NCI-H146 treated with DMSO at 0.1 percent for 48 hours (cell line): ENCODE measurements around the gene SNRK.

ENCODE experiments used
- DNase-seq: peaks from one replicate; lab custom pipeline; 2025; ENCODE audit not compliant: unreplicated experiment; lab: John Stamatoyannopoulos, UW

The SNRK gene

DNA sequence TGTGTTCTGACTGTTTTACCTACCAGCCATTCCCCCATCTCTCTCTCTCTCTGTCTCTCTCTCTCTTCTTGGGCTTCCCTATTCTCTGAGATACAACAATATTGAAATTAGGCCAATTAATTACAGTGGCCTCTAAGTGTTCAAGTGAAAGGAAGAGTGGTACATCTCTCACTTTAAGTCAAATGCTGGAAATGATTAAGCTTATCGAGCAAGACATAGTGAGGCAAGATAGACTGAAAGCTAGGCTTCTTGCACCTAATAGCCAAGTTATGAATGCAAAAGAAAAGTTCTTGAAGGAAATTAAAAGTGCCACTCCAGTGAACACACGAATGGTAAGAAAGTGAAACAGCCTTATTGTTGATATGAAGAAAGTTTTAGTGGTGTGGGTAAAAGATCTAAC, 21.3 kb downstream of the SNRK start:
- DNase-seq: no peak

DNA sequence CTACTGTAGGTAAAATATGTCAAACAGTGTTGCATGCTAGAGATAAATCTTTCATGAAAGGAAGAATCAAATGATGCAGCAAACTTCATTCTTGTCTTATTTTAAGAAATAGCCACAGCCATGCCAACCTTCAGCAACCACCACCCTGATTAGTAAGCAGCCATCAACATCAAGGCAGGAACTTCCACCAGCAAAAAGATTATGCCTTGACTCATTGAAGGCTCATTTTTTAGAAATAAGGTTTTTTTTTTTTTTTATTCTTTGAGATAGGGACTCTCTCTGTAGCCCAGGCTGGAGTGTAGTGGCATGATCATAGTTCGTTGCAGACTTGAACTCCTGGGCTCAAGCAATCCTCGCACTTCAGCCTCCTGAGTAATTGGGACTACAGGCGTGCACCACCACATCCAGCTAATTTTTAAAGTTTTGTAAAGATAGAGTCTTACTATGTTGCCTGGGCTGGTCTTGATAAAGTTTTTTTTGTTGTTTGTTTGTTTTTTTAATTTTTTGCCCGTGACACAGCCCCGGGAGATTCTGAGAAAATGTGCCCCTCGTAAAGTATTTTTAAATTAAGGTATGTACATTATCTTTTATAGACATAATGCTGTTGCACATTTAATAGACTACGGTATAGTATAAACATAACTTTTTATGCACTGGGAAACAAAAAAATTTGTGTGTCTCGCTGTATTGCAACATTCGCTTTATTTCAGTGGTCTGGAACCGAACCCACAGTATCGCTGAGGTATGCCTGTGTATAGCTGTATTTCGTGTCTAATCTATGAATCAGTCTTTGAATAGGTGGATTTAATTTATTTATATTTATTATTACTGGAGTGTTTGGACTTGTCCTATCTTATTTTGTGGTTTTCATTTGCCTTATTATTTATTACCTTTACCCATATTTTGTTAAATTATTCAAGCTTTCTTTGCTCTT, 23.3 kb downstream of the SNRK start:
- no peak for DNase-seq

DNA sequence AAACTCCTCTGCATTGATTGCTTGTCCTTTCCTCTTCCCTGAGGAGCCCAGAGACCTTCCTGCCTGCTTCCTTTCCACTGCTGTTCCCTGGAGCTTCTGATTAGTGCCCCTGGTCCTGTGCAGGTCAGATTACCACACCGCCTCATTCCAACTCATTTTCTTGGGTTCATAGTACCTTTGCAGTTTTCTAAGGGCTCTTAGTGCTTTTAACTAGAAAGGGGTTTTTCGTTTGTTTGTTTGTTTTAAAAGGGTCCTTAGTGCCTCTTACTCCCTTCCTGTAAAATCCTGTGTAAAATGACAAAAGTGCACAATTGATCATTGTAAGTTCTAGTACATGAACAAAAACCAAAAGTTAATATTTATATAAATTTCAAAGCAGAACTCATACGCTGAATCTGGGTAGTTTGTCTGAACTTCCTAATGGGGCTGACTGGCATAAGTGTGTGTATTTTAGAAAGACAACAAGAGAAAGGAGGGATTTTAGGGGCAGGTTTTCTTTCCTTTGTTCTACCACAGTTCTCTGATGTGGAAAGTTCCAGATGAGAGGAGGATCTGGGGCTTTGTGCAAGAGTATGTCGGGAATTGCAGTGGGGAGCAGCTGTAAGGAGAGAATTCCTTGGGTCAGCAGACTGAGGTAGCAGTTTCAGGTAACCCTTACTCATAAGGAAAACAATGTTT, 30.6 kb downstream of the SNRK start:
- DNase-seq: no peak

DNA sequence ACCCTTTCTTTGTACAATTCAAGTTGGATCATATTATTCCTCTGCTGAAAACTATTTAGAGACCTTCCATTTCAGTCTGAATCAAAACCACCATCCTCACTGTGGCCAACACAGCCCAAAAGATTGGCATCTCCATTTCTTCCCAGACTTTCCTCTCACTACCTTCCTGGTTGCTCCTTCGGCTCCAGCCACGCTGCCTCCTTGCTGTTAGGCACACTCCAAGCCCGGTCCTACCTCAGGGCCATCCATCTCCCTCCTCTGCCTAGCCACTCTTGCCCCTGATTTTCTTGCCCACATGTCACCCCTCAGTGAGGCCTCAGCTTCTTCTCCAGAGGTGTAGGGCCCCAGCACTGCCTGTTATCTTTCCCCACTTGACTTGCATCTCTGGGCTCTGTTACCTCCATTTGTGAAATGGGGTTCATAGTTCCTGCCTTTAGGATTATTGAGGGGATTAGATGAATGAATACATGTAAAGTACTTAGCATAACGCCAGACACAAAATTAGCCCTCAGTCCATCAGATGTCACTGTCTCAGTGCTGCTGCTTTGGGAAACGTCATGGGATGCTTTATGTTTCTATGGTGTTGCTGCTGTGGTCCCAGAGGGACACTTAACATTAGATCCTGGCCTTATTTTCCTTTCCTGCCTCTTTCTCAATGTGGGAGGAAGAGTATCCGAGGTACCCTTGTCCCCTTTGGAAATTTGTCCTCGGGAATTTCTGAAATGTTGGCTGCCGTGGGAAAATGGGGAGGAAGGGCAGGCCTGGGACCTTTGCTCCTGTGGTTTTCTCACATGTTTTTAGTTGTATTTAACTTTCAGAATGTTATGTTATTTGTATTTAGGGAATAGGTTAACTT, 31.3 kb downstream of the SNRK start:
- no peak for DNase-seq

GRCh38 chr3:43319376-43319775, 33.0 kb downstream of the SNRK start:
- no peak for DNase-seq

DNA sequence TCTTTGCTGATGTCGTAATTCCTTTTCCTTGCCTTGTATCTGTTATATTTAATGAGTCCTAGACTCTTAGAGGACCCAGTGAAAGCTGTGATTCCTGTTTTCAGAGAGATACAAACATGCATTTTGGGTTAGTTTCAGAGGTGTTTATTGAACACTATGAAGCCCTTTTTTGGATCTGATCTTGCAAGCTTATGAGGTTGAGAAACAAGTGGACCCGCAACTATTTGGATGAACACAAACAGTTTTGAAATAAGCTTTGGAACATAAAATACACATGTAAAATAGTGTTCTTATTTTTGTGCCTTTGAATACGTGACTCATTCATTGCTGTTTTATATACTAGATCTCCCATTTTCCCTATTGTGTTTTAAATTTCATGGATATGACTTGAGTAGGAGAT, 33.5 kb downstream of the SNRK start:
- DNase-seq: no peak

- DNase-seq: no peak
Observed at GRCh38 chr3:43320288-43320687, 33.9 kb downstream of the SNRK start.

DNA sequence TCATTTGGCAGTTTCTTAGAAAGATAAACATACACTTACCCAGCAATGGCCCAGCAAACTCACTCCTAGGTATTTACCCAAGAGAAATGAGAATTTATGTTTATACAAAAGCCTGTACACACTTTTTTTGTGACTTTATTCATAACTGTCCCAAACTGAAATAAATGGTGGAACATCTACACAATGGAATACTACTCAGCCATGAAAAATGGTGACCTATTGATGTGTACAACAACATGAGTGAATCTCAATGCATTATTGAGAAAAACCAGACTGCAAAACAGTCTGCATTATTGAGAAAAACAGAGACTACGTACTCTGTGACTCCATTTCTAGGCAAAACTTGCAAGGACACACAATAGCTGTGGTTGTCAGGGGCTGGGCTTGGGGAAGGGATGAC, 37.2 kb downstream of the SNRK start:
- no peak for DNase-seq

DNA sequence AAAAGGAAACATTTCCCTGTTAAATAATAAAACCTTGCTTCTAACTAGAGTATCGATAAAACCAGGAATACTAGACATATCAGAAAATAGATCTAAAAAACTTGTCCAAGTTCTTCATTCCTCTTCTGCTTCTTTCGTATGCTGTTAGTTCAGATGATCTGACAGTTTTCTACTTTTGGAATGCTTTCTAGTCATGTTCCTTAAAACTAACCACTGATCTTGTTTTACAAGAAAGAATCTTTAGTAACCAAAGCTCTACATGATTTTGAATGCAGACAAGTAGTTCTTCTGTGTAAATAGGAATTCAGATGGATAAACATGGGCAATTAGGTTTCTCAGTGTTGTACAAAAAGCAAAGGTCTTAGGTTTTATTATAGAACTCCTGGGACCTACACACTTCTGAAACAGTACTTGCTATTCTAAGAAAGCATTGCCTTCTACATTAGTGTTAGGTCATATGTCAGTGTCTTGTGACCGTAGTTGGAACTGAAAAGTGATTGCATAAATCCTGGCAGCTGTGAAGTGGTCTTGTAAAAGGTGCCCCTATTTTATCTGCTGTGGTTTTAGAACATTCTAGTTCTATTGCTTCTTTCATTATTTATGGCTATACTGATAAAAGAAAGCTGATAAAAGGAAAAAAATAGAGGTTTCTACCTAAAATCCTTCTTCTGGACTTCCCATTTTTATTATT, 40.7 kb downstream of the SNRK start:
- no peak for DNase-seq

GRCh38 chr3:43327582-43327979, 41.2 kb downstream of the SNRK start:
- DNase-seq: no peak

- no peak for DNase-seq
Observed at GRCh38 chr3:43328653-43329052, 42.3 kb downstream of the SNRK start.

GRCh38 chr3:43330981-43331380, 44.6 kb downstream of the SNRK start:
- no peak for DNase-seq

DNA sequence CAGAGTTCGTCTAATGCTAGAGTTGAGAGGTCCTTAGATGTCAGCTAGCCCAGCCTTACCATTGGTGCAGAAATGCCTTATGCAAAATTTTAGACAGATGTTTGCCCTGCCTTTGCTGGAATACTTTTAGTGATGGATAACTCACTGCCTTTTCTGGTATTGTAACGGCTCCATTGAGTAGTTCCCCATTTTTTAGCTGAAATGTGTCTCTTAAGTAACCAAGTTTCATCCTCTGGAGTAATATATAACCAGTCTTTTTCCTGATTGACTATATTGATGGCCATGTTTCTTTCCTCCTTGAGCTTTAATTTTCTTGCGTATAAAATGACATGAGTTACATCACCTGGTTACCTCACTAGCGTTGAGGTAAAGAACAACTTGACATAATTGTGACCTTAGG, 45.0 kb downstream of the SNRK start:
- DNase-seq: no peak

GRCh38 chr3:43334976-43335375, 48.6 kb downstream of the SNRK start:
- DNase-seq: no peak

GRCh38 chr3:43335799-43336198, 49.5 kb downstream of the SNRK start:
- no peak for DNase-seq

DNA sequence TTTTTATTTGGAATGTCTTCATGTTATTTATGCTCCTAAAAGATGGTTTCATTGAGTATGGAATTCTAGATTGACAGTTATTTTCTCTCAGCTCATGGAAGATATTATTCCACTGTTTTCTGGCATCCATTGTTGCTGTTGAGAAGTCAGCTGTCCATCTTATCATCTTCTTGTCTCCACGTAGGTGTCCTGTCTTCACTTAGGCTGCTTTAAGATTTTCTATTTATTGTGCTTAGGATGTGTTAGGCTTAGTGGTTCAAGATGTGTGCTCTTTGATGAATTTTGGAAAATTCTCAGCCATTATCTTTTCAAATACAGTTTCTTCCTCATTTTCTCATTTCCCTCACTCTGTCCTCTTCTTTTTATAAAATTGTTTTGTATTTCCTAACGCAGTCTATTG, 52.0 kb downstream of the SNRK start:
- no peak for DNase-seq

DNA sequence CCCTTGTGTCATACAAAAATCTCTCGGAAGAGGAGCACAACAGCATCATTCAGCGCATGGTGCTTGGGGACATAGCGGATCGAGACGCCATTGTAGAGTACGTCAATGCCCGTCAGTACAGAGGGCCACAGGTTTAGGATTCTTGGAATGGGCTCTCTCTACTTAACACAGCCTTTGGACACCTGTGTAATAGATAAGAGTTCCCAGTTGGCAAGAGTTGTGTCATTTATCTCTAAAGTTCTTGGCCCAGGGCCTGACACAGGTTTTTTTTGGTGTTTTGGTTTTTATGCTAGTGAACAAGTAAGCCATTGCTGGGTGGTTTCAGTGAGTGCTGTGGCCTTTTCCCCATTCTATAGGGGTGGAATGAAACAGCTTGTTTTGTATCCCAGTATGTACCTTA, 54.1 kb downstream of the SNRK start:
- DNase-seq: no peak

GRCh38 chr3:43341788-43342187, 55.4 kb downstream of the SNRK start:
- DNase-seq: no peak

GRCh38 chr3:43343185-43343584, 56.8 kb downstream of the SNRK start:
- DNase-seq: no peak

- DNase-seq: no peak
Observed at GRCh38 chr3:43343815-43344214, 57.5 kb downstream of the SNRK start.

DNA sequence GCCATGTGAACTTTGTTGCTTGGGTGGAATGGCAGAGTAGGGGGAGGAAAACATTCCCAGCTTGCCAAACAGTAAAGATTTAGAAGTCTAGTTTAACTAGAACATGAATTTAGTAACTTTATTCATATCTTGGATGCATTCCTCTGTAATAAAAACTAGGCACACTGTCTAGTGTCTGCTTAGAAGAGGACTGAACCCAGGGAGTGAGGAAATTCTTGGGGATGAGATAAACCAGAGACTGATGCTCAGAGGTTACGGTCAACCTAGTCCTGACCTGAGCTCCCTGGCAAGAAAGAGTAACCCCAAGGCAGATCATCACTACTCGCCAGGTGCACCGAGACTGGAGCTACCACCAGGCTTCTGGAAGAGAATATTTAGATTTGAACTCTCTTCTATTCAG, 58.2 kb downstream of the SNRK start:
- no peak for DNase-seq
